Calu3 (cell line): Measurements from ENCODE around the gene WDR5. TPM values are rescaled to one million over a fixed set of nuclear protein-coding genes. Genes with fewer than 3 reads are reported as not detected.

Source experiments
- BruUV-seq: library from RNA; stranded (reverse); fragments of 400-500 nt; replicated peaks from 2 replicates; lab custom pipeline; 2021; lab: Mats Ljungman, UMichigan
- CTCF ChIA-PET: fragments of 300-600 bp; sonication (Branson Sonifier 250); formaldehyde crosslinking; loops from one replicate; lab custom pipeline; 2022; ENCODE audit warnings: antibody characterized with exemption; lab: Charles Lee
- DNase-seq: peaks from one replicate; pipeline ENCODE4 v3.0.0; 2022
- H3K27ac Mint-ChIP-seq: one replicate; pipeline ENCODE4 v1.8.0; 2022; ENCODE audit warnings: mixed read lengths; ENCODE audit not compliant: unreplicated experiment
- H3K27me3 Mint-ChIP-seq: one replicate; pipeline ENCODE4 v1.8.0; 2022; ENCODE audit warnings: mixed read lengths; ENCODE audit not compliant: unreplicated experiment
- H3K36me3 Mint-ChIP-seq: one replicate; pipeline ENCODE4 v1.8.0; 2022; ENCODE audit warnings: mild to moderate bottlenecking, moderate library complexity, mixed read lengths; ENCODE audit not compliant: insufficient read depth, unreplicated experiment
- H3K4me1 Mint-ChIP-seq: one replicate; pipeline ENCODE4 v1.8.0; 2022; ENCODE audit warnings: mild to moderate bottlenecking, low read depth, mixed read lengths; ENCODE audit not compliant: unreplicated experiment
- H3K4me3 Mint-ChIP-seq: one replicate; pipeline ENCODE4 v1.8.0; 2022; ENCODE audit warnings: mild to moderate bottlenecking, low read depth, moderate library complexity, mixed read lengths; ENCODE audit not compliant: unreplicated experiment
- H3K9me3 Mint-ChIP-seq: one replicate; pipeline ENCODE4 v1.8.0; 2022; ENCODE audit warnings: low read depth, mixed read lengths; ENCODE audit not compliant: unreplicated experiment
- intact Hi-C: fragments of 100-400 bp; cut with micrococcal nuclease; formaldehyde crosslinking; loops from one replicate; pipeline ENCODE4 v1.10.0; 2022; ENCODE audit not compliant: unreplicated experiment
- total RNA-seq: library from RNA; stranded (reverse); gene quantifications from 2 replicates; pipeline ENCODE4 v1.2.3, GENCODE V29; 2022
- TF ChIP-seq, protein P1 (sequence below): fragments of 200-600 bp; IDR thresholded peaks from one replicate; pipeline ENCODE4 v1.8.0; 2022; ENCODE audit warnings: antibody characterized with exemption; ENCODE audit not compliant: unreplicated experiment

WDR5 gene
- total RNA-seq, 1 experiment from 2014 or later: 27.5 TPM

DNA sequence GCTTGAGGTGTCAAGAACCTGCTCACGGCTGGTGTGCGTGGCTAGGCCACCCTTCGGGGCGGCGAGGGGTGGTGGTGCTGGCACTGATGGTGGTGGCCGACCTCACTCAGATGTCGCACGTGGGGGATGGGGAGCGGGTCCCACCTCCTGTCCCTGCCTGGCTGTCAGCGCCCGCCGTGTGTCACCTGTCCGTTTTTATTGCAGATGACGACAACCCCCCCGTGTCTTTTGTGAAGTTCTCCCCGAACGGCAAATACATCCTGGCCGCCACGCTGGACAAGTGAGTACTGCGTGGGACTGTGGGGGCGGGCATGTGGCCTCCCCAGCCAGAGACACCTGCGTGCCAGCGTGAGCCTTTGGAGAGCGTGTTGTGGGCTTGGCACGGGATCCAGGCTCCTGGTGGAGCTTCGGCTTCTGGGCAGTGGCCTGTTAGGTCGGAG lies 18.4 kb downstream of the WDR5 start:
- DNase-seq: no peak
- Mint-ChIP-seq H3K27ac (no peak overlapping the region), H3K9me3 (no peaks in the 10 kb centered on the region), H3K4me1 (no peaks in the 10 kb centered on the region), H3K36me3 (peaks cover 4% of the 10 kb centered on the region), H3K27me3 (no peaks in the 10 kb centered on the region), H3K4me3 (no peak overlapping the region)
- TF ChIP-seq, protein P1, sequence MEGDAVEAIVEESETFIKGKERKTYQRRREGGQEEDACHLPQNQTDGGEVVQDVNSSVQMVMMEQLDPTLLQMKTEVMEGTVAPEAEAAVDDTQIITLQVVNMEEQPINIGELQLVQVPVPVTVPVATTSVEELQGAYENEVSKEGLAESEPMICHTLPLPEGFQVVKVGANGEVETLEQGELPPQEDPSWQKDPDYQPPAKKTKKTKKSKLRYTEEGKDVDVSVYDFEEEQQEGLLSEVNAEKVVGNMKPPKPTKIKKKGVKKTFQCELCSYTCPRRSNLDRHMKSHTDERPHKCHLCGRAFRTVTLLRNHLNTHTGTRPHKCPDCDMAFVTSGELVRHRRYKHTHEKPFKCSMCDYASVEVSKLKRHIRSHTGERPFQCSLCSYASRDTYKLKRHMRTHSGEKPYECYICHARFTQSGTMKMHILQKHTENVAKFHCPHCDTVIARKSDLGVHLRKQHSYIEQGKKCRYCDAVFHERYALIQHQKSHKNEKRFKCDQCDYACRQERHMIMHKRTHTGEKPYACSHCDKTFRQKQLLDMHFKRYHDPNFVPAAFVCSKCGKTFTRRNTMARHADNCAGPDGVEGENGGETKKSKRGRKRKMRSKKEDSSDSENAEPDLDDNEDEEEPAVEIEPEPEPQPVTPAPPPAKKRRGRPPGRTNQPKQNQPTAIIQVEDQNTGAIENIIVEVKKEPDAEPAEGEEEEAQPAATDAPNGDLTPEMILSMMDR: no peak
- intact Hi-C loops: no loop called here
- no TSS peak for BruUV-seq
- CTCF ChIA-PET: no interaction called here

DNA sequence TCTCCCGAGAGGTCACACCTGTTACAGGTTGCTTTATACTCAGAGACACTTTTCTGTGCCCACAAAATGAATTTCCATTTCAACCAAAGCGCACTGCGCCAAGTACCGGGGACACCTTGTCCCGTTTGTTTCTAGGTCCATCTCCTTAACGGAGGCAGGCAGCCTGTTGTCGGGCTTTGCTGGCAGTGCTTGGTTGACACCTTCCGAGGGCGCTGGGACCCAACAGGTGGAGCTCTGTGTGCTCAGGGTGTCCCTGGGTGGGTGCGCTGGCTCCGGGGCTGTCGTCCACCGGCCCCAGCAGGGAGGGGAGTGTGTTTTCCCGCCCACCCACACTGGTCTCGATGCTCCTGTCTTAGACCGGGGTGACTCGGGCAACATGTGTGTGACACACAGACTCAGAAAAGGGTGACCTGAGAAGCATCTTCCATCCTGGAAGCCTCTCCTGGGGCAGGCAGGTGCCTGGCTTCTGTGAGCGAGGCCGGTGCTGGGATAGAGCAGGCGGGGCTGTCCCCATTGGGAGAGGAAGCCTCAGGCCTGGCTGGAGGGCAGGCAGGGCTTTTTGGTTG lies 20.0 kb downstream of the WDR5 start:
- no TSS peak for BruUV-seq
- no peaks in the 10 kb centered on the region for H3K4me1 Mint-ChIP-seq
- no peaks in the 10 kb centered on the region for H3K9me3 Mint-ChIP-seq
- intact Hi-C loops: no loop called here
- CTCF ChIA-PET: no interaction called here
- H3K27me3 Mint-ChIP-seq: no peaks in the 10 kb centered on the region
- no peak overlapping the region for H3K27ac Mint-ChIP-seq
- DNase-seq: no peak
- TF ChIP-seq, protein P1: no peak
- H3K4me3 Mint-ChIP-seq: no peak overlapping the region
- H3K36me3 Mint-ChIP-seq: peaks cover 11% of the 10 kb centered on the region

DNA sequence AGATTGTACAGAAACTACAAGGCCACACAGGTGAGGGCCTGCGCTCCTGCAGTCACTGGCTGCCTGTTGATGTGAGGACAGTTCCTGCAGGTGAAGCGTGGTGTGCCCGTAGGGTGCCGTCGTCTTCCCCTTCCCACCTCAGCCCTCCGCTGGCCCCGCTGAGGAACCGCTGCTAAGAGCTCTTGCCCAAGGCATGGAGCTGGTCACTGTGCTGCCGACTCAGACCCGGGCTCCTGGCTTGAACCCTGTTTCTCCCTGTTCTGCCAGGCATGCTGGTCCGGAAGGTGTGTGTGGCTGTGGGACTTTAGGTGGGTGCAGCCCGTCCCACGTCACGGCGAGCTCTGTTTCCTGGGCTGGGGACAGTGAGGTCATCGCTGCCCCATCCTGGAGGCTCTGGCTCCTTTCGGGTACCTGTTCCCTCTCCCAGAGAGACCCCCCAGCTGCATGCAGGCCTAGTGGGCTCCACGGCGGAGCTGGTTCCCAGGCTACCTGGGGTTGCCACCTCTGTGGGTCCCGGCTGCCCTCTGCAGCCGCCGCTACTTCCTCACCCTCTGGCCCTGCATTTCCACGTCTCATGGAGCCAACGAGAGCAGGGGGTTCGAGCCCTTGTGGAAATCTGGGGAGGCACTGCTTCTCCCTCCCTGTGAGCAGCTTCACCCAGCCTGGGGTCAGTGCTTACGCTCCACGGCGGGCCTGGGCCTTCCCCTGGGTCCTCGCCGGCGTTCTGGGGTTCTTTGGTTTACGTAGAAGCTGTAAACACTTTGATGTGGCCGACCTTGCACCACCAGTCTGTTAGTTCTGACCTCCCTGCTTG lies 20.9 kb downstream of the WDR5 start:
- no peak overlapping the region for H3K4me3 Mint-ChIP-seq
- H3K36me3 Mint-ChIP-seq: peaks cover 11% of the 10 kb centered on the region
- H3K9me3 Mint-ChIP-seq: no peaks in the 10 kb centered on the region
- no TSS peak for BruUV-seq
- TF ChIP-seq, protein P1: no peak
- no peak for DNase-seq
- H3K27ac Mint-ChIP-seq: no peak overlapping the region
- intact Hi-C loops: no loop called here
- CTCF ChIA-PET: no interaction called here
- H3K27me3 Mint-ChIP-seq: no peaks in the 10 kb centered on the region
- no peaks in the 10 kb centered on the region for H3K4me1 Mint-ChIP-seq

DNA sequence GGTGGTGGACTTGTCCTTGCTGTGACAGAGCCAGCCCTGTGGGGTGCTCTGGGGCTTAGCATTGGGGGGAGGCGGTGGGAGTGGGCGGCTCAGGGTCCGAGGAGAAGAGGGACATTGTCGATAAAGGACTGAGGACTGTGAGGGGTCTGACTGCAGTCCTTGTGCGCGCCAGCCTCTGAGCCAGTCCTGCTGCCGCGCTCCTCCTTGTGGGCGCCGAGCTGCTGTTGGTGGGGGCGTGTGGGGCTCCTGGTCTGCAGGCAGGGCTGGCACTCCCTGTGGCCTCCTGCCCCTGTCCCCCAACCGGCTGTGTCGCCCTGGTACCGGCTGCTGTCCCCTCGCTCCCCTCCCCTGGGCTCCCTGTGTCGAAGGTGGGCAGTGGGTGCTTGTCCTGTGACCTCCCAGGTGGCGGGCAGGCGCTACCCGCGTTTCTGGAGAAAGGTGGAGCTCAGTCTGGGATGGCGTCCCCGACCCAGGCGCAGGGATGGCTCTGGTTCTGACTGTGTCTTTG lies 21.6 kb downstream of the WDR5 start:
- TF ChIP-seq, protein P1: no peak
- H3K4me3 Mint-ChIP-seq: no peak overlapping the region
- no peaks in the 10 kb centered on the region for H3K27me3 Mint-ChIP-seq
- peaks cover 11% of the 10 kb centered on the region for H3K36me3 Mint-ChIP-seq
- no peaks in the 10 kb centered on the region for H3K9me3 Mint-ChIP-seq
- no peak overlapping the region for H3K27ac Mint-ChIP-seq
- no peak for DNase-seq
- no peaks in the 10 kb centered on the region for H3K4me1 Mint-ChIP-seq
- BruUV-seq: no TSS peak
- CTCF ChIA-PET: interaction anchor here (0.6 kb wide), 1 partner anchor 636 kb away, joined by 4 read pairs; no protein-coding TSS in a partner anchor
- intact Hi-C loops: no loop called here
